Activated naive CD8-positive, alpha-beta T cell treated with anti-CD3 and anti-CD28 coated beads for 36 hours (primary cell): ENCODE results near the gene BBS9. TPM values are rescaled to one million over a fixed set of nuclear protein-coding genes. Genes with fewer than 3 reads are reported as not detected.
"Not testable (repeated sequence)": the region's sequence is repeated elsewhere in the genome, so short reads cannot be mapped to it uniquely, and the experiment has no call there.

Experiments used
- DNase-seq: peaks from one replicate; pipeline ENCODE4 v3.0.0; 2021
- H3K27ac Mint-ChIP-seq: one replicate; pipeline ENCODE4 v1.8.0; 2022; ENCODE audit warnings: mild to moderate bottlenecking, moderate library complexity, mixed read lengths
- H3K27me3 Mint-ChIP-seq: one replicate; pipeline ENCODE4 v1.8.0; 2022; ENCODE audit warnings: mild to moderate bottlenecking, mixed read lengths
- H3K36me3 Mint-ChIP-seq: one replicate; pipeline ENCODE4 v1.8.0; 2021; ENCODE audit warnings: mild to moderate bottlenecking, mixed read lengths
- H3K4me1 Mint-ChIP-seq: one replicate; pipeline ENCODE4 v1.8.0; 2021; ENCODE audit warnings: mixed read lengths
- H3K4me3 Mint-ChIP-seq: one replicate; pipeline ENCODE4 v1.8.0; 2022; ENCODE audit warnings: mild to moderate bottlenecking, moderate library complexity, mixed read lengths
- H3K9me3 Mint-ChIP-seq: one replicate; pipeline ENCODE4 v1.8.0; 2022; ENCODE audit warnings: mixed read lengths
- total RNA-seq, 2 experiments: library from RNA; stranded (reverse); gene quantifications; one replicate each; pipeline ENCODE4 v1.2.3, GENCODE V29; 2021

Gene BBS9
- total RNA-seq, 2 experiments from 2014 or later = 4.3 to 5.9 TPM

DNA sequence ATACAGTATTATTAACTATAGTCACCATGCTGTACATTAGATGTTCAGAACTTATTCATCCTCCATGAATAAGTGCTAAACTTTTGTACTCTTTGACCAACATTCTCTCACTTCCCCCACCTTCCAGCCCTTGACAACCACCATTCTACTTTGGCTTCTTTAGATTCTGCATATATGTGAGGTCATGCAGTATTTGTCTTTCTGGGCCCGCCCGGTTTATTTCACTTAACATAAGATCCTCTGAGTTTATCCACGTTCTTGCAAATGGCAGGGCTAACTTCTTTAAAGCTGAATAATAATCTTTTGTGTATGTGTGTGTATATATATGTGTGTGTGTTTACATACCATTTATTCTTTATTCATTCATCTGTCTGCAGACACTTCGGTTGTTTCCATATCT is 336.8 kb downstream of the BBS9 start:
- Mint-ChIP-seq H3K9me3 (peaks cover 8% of the 10 kb centered on the region), H3K27me3 (no peaks in the 10 kb centered on the region), H3K36me3 (peaks cover 14% of the 10 kb centered on the region), H3K4me3 (no peak overlapping the region), H3K4me1 (no peaks in the 10 kb centered on the region), H3K27ac (no peak overlapping the region)
- no peak for DNase-seq

DNA sequence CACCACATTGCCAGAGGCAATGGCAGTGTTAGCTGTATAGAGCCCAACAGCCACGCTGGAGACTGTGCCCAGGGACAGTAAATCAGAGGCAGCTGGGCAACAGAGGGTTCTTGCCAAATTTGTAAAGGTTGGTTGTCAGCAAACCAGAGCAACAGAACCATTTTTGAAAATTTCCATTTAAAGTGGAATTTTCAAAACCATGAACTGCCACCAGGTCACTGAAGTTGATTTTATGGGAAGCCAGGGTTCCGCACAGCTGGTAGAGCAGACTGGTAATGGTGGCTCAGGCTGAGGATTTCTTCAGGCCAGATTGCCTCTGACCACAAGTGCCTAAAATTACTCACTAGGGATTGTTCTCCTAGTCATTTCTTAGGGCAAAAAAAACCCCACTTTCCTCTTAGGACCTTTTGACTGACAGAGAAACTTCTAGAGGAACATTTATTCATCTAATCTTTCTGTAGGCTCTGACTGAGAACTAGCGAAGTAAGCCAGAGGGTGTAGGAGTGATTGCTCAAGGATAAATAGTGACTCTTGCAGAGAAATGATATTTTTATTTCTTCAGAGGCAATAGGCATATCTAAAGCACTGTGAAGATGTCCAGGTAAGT is 342.4 kb downstream of the BBS9 start:
- H3K4me3 Mint-ChIP-seq = no peak overlapping the region
- H3K27ac Mint-ChIP-seq = no peak overlapping the region
- H3K9me3 Mint-ChIP-seq = peaks cover 8% of the 10 kb centered on the region
- H3K27me3 Mint-ChIP-seq = no peaks in the 10 kb centered on the region
- no peaks in the 10 kb centered on the region for H3K4me1 Mint-ChIP-seq
- peaks cover 12% of the 10 kb centered on the region for H3K36me3 Mint-ChIP-seq
- DNase-seq = no peak

GRCh38 chr7:33472348-33473025 is 343.1 kb downstream of the BBS9 start:
- Mint-ChIP-seq H3K9me3 (peaks cover 6% of the 10 kb centered on the region), H3K4me1 (no peaks in the 10 kb centered on the region), H3K27ac (no peak overlapping the region), H3K36me3 (peaks cover 10% of the 10 kb centered on the region), H3K4me3 (no peak overlapping the region), H3K27me3 (no peaks in the 10 kb centered on the region)
- DNase-seq = no peak

DNA sequence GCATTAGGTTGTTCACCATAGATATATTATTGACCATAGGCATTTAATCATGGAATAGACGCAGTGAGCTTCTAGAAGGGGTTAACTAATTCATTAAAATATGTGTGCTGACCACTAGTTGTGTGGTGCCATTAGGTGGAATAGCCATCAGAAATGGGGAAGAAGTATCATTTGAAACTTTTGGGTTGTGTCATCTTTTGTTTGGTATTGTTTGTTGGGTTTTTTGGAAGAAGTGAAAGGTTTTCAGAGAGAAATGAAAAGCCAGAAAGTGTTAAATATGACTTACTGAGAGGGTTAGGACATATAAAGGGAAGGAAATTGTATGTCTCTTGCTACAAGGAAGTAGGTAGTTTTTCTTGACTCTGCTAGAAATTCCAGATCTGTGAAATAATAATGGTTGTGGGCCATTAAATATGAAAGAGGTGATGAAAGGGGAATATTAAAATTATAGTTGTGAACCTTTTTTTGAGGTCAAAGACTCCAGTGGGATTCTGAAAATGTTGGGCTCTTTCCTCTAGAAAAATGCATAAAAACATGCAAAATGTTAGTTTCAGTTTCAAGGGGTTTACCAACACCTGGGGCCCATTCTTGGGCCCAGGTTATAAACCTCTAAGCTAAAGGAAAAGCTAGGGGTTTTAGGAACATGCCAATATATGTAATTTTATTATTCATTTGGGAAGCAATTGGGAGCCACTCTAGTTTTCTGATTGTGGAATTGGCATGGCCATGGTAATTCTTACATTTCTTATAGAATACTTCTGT is 348.5 kb downstream of the BBS9 start:
- H3K4me3 Mint-ChIP-seq = no peak overlapping the region
- peaks cover 15% of the 10 kb centered on the region for H3K36me3 Mint-ChIP-seq
- H3K4me1 Mint-ChIP-seq = no peaks in the 10 kb centered on the region
- H3K27me3 Mint-ChIP-seq = no peaks in the 10 kb centered on the region
- H3K27ac Mint-ChIP-seq = no peak overlapping the region
- no peak for DNase-seq
- H3K9me3 Mint-ChIP-seq = peaks cover 16% of the 10 kb centered on the region

DNA sequence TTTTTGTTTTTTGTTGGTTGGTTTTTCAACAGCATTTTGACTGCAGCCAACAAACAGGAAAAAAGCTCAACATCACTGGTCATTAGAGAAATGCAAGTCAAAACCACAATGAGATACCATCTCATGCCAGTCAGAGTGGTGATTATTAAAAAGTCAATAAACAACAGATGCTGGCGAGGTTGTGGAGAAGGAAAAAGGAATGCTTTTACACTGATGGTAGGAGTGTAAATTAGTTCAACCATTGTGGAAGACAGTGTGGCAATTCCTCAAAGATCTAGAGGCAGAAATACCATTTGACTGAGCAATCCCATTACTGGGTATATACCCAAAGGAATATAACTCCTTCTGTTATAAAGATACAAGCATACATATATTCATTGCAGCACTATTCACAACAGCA is 355.1 kb downstream of the BBS9 start:
- not testable (repeated sequence) for H3K9me3 Mint-ChIP-seq, H3K27me3 Mint-ChIP-seq, H3K27ac Mint-ChIP-seq, H3K4me3 Mint-ChIP-seq, DNase-seq, H3K4me1 Mint-ChIP-seq
- H3K36me3 Mint-ChIP-seq = peaks cover 14% of the 10 kb centered on the region

GRCh38 chr7:33485747-33486493 is 356.6 kb downstream of the BBS9 start:
- DNase-seq = no peak
- no peaks in the 10 kb centered on the region for H3K27me3 Mint-ChIP-seq
- no peak overlapping the region for H3K27ac Mint-ChIP-seq
- H3K4me3 Mint-ChIP-seq = no peak overlapping the region
- H3K4me1 Mint-ChIP-seq = no peaks in the 10 kb centered on the region
- peaks cover 4% of the 10 kb centered on the region for H3K9me3 Mint-ChIP-seq
- H3K36me3 Mint-ChIP-seq = peaks cover 8% of the 10 kb centered on the region

- Mint-ChIP-seq H3K27ac (no peak overlapping the region), H3K36me3 (peaks cover 8% of the 10 kb centered on the region), H3K4me3 (no peak overlapping the region), H3K27me3 (no peaks in the 10 kb centered on the region), H3K9me3 (peaks cover 3% of the 10 kb centered on the region), H3K4me1 (no peaks in the 10 kb centered on the region)
- DNase-seq = no peak
Measured at GRCh38 chr7:33486633-33487032, 357.3 kb downstream of the BBS9 start.

DNA sequence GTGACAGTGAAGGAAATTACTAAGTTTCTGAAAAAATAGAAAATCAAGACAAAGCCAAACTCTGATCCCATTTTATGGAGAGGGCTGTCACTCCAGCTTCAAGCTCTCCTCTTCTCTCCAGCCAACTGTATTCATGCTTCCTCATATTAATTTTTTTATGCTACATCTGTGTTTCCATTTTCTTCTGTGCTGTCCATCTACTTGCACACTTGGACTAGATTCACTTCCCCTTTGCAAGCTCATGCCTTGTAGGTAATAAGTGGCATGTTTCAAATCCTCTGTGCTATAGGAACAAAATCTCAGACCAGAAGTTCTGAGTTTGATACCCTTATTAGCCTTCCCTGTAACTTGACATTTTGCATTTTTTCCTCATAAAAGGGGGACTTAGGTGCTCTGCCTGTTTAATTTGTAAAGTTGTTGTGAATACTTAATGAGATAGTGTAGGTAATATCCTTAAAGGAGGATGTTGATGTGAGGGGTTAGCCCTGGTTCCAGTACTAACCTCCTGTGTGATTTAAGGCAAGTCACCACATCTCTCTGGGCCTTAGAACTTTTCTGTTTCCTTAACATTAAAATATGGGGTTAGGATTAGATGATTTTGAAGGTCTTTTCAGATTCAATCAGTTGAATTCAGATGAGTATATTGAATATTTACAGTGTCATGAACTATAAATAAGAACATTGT is 358.8 kb downstream of the BBS9 start:
- no peak overlapping the region for H3K27ac Mint-ChIP-seq
- no peak for DNase-seq
- no peak overlapping the region for H3K4me3 Mint-ChIP-seq
- no peaks in the 10 kb centered on the region for H3K27me3 Mint-ChIP-seq
- no peaks in the 10 kb centered on the region for H3K4me1 Mint-ChIP-seq
- no peaks in the 10 kb centered on the region for H3K9me3 Mint-ChIP-seq
- peaks cover 6% of the 10 kb centered on the region for H3K36me3 Mint-ChIP-seq

- Mint-ChIP-seq H3K9me3 (no peaks in the 10 kb centered on the region), H3K27me3 (no peaks in the 10 kb centered on the region), H3K4me3 (no peak overlapping the region), H3K36me3 (peaks cover 1% of the 10 kb centered on the region), H3K27ac (no peak overlapping the region), H3K4me1 (no peaks in the 10 kb centered on the region)
- DNase-seq = no peak
Measured at GRCh38 chr7:33494474-33494873, 365.1 kb downstream of the BBS9 start.

DNA sequence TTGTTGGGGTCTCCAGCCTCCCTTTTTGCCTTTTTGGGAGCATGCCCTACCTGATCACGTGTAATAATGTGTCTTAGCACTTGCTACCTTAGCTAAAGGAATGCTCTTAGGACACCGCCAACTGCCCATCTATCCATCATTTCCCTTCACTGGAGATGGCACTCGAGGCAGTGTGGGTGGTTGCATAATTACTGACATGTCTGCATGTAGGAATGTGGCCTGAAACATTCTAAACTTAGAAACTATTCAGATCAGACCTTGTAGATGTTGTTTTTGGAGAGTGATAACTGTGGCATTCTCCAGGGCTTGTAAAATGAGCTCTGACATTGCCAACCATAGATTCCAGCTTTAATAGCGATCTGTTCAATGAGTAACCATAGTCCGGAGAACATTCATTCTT is 365.8 kb downstream of the BBS9 start:
- H3K9me3 Mint-ChIP-seq = no peaks in the 10 kb centered on the region
- H3K4me3 Mint-ChIP-seq = no peak overlapping the region
- no peaks in the 10 kb centered on the region for H3K4me1 Mint-ChIP-seq
- DNase-seq = no peak
- no peak overlapping the region for H3K27ac Mint-ChIP-seq
- H3K36me3 Mint-ChIP-seq = peaks cover 1% of the 10 kb centered on the region
- no peaks in the 10 kb centered on the region for H3K27me3 Mint-ChIP-seq

- Mint-ChIP-seq H3K27me3 (no peaks in the 10 kb centered on the region), H3K27ac (no peak overlapping the region), H3K4me1 (no peaks in the 10 kb centered on the region), H3K36me3 (peaks cover 1% of the 10 kb centered on the region), H3K9me3 (no peaks in the 10 kb centered on the region), H3K4me3 (no peak overlapping the region)
- no peak for DNase-seq
Measured at GRCh38 chr7:33497051-33497450, 367.7 kb downstream of the BBS9 start.

DNA sequence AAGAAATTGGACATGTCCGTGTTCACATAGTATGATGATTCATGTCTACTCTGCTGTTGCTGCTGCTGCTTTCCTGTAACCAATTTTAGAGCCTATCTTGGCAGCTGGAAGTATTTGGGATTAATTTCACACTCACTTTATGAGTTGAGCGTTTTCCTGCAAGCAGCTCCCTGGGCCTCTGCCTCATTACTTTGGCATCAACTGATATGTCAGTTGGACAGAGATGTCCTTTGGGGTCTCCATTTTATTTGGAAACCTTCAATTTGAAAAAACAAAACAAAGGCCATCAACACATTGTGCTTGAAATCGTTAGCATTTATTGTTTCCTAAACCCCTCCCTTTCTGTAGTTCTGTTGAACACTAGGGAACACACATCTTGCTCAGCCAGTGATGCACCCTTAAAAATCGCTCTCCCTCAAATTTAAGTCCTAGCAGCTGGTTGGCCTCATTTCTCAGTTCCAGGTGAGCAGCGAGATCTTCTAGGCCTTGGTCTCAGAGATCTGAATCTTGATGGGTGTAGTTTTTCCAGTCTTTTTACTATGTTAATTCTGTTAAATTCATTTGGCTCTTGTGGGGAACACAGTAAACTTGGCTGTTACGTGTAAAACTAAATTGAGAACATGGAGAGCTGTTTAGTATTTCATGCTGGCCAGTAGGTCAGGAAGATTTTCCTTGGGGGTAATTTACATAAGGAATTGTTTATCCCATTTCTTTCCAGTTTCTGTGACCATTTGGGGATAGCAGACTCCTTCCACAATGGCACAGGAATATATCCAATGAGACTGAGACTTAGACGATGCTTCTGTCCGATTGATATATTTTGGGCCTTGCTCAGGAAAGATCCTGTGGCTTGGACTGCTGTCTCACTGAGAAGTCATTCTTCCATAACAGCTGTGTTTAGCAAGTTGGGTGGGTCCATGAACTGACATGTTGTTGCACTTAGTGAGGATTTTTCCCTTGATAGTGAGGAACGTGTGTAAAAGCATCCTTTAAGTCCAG is 371.6 kb downstream of the BBS9 start:
- Mint-ChIP-seq H3K27ac (no peak overlapping the region), H3K4me3 (no peak overlapping the region), H3K4me1 (no peaks in the 10 kb centered on the region), H3K27me3 (no peaks in the 10 kb centered on the region), H3K36me3 (no peaks in the 10 kb centered on the region), H3K9me3 (no peaks in the 10 kb centered on the region)
- DNase-seq = no peak

- H3K9me3 Mint-ChIP-seq = no peaks in the 10 kb centered on the region
- H3K4me1 Mint-ChIP-seq = no peaks in the 10 kb centered on the region
- no peak overlapping the region for H3K27ac Mint-ChIP-seq
- H3K27me3 Mint-ChIP-seq = no peaks in the 10 kb centered on the region
- H3K36me3 Mint-ChIP-seq = no peaks in the 10 kb centered on the region
- H3K4me3 Mint-ChIP-seq = no peak overlapping the region
- DNase-seq = no peak
Measured at GRCh38 chr7:33503014-33503413, 373.6 kb downstream of the BBS9 start.

- no peaks in the 10 kb centered on the region for H3K9me3 Mint-ChIP-seq
- no peaks in the 10 kb centered on the region for H3K27me3 Mint-ChIP-seq
- H3K4me3 Mint-ChIP-seq = no peak overlapping the region
- no peaks in the 10 kb centered on the region for H3K36me3 Mint-ChIP-seq
- H3K27ac Mint-ChIP-seq = no peak overlapping the region
- H3K4me1 Mint-ChIP-seq = no peaks in the 10 kb centered on the region
- no peak for DNase-seq
Measured at GRCh38 chr7:33503736-33504135, 374.4 kb downstream of the BBS9 start.
